Liver (tissue), 9 donors: ENCODE measurements around the gene STK33. TPM values are rescaled to one million over a fixed set of nuclear protein-coding genes. Genes with fewer than 3 reads are reported as not detected.

Experiments
- DNase-seq: peaks from one replicate; pipeline ENCODE4 v3.0.0-alpha.2; 2017; ENCODE audit warnings: low spot score
- H3K27ac ChIP-seq, 2 donors: one replicate each; pipeline ENCODE4 v1.7.0; 2013; ENCODE audit warnings: inconsistent platforms in 2 of 2, low read length in 2 of 2, control low read depth in 1 of 2, low read depth in 1 of 2, mild to moderate bottlenecking in 1 of 2
- H3K27me3 ChIP-seq, 4 donors: one replicate each; pipeline versions ENCODE4 v1.6.1 to v1.7.0; 2013; ENCODE audit warnings: low read length in 3 of 4, inconsistent platforms in 1 of 4, mild to moderate bottlenecking in 1 of 4, moderate library complexity in 1 of 4; ENCODE audit not compliant: control insufficient read depth in 4 of 4, insufficient read depth in 4 of 4
- H3K36me3 ChIP-seq, 4 donors: one replicate each; pipeline versions ENCODE4 v1.6.1 to v1.7.0; 2013; ENCODE audit warnings: low read length in 3 of 4, mild to moderate bottlenecking in 3 of 4, low read depth in 1 of 4, moderate library complexity in 1 of 4; ENCODE audit not compliant: control insufficient read depth in 4 of 4, insufficient read depth in 3 of 4
- H3K4me1 ChIP-seq, 4 donors: one replicate each; pipeline versions ENCODE4 v1.6.1 to v1.7.0; 2013; ENCODE audit warnings: low read length in 3 of 4, mild to moderate bottlenecking in 3 of 4, moderate library complexity in 1 of 4; ENCODE audit not compliant: control insufficient read depth in 4 of 4, insufficient read depth in 4 of 4
- H3K4me3 ChIP-seq, 3 donors: one replicate each; pipeline versions ENCODE4 v1.6.1 to v1.7.0; 2013; ENCODE audit warnings: low read length in 3 of 3, control low read depth in 1 of 3, low read depth in 1 of 3, mild to moderate bottlenecking in 1 of 3
- H3K9ac ChIP-seq, 2 donors: one replicate each; pipeline ENCODE4 v1.7.0; 2013; ENCODE audit warnings: low read length in 2 of 2, mild to moderate bottlenecking in 2 of 2, moderate library complexity in 2 of 2, control low read depth in 1 of 2, low read depth in 1 of 2
- H3K9me3 ChIP-seq, 4 donors: one replicate each; pipeline versions ENCODE4 v1.6.1 to v1.7.0; 2013; ENCODE audit warnings: low read length in 3 of 4; ENCODE audit not compliant: control insufficient read depth in 4 of 4
- EGR1 ChIP-seq, 2 donors: IDR thresholded peaks; 2 replicates each; pipeline ENCODE4 v1.6.1; 2016 to 2018; ENCODE audit warnings: antibody characterized with exemption in 2 of 2, low read depth in 2 of 2
- FOXA1 ChIP-seq: IDR thresholded peaks from 2 replicates; pipeline ENCODE4 v1.6.1; 2016; ENCODE audit warnings: antibody characterized with exemption
- FOXA2 ChIP-seq: IDR thresholded peaks from 2 replicates; pipeline ENCODE4 v1.6.1; 2016; ENCODE audit warnings: antibody characterized with exemption
- GABPA ChIP-seq, 2 donors: IDR thresholded peaks in 1 of 2; conservative IDR thresholded peaks in 1 of 2; 2 replicates each; pipeline ENCODE4 v1.6.1; 2016; ENCODE audit warnings: antibody characterized with exemption in 2 of 2, mild to moderate bottlenecking in 1 of 2, moderate library complexity in 1 of 2
- HNF4A ChIP-seq, 2 donors: conservative IDR thresholded peaks; 2 replicates each; pipeline ENCODE4 v1.6.1; 2016; ENCODE audit warnings: antibody characterized with exemption in 2 of 2, mild to moderate bottlenecking in 2 of 2
- HNF4G ChIP-seq: IDR thresholded peaks from 2 replicates; pipeline ENCODE4 v1.6.1; 2016; ENCODE audit warnings: antibody characterized with exemption
- JUND ChIP-seq, 2 donors: IDR thresholded peaks; 2 replicates each; pipeline ENCODE4 v1.6.1; 2016; ENCODE audit warnings: antibody characterized with exemption in 2 of 2
- NR2F2 ChIP-seq: IDR thresholded peaks from 2 replicates; pipeline ENCODE4 v1.6.1; 2016; ENCODE audit warnings: antibody characterized with exemption
- RAD21 ChIP-seq, 2 donors: IDR thresholded peaks; 2 replicates each; pipeline ENCODE4 v1.6.1; 2016; ENCODE audit warnings: antibody characterized with exemption in 2 of 2, mild to moderate bottlenecking in 2 of 2
- RXRA ChIP-seq, 2 donors: IDR thresholded peaks; 2 replicates each; pipeline ENCODE4 v1.6.1; 2017 to 2018; ENCODE audit warnings: antibody characterized with exemption in 2 of 2, mild to moderate bottlenecking in 1 of 2
- SP1 ChIP-seq: IDR thresholded peaks from 2 replicates; pipeline ENCODE4 v1.6.1; 2018; ENCODE audit warnings: antibody characterized with exemption, mild to moderate bottlenecking
- TAF1 ChIP-seq: conservative IDR thresholded peaks from 2 replicates; pipeline ENCODE4 v1.6.1; 2016; ENCODE audit warnings: antibody characterized with exemption, mild to moderate bottlenecking
- YY1 ChIP-seq: IDR thresholded peaks from 2 replicates; pipeline ENCODE4 v1.6.1; 2016; ENCODE audit warnings: antibody characterized with exemption, mild to moderate bottlenecking
- WGBS: extraction: QIAGEN DNeasy Blood & Tissue Kit; methylation state at CpG from one replicate; pipeline ENCODE4 v1.1.7; 2013; 5-methylcytosine and 5-hydroxymethylcytosine counted together
- polyA plus RNA-seq, 2 donors: library from polyadenylated mRNA; stranded (reverse) in 1 of 2; unstranded in 1 of 2; fragments of 200-250 nt in 1 of 2; fragments of >200 nt in 1 of 2; fragmentation: Nextera tagmentation in 1 of 2; extraction: Ambion mirVana in 1 of 2; gene quantifications; one replicate each; pipeline versions ENCODE4 v1.2.1 to v1.2.3, GENCODE V29; 2013 to 2015
- total RNA-seq, 2 donors: library from RNA; depleted of rRNA; stranded (reverse); fragments of >200 nt; gene quantifications; one replicate each; pipeline ENCODE4 v1.2.3, GENCODE V29; 2014
- TF ChIP-seq, protein P1 (sequence below): fragments of 150-350 bp; IDR thresholded peaks from 2 replicates; pipeline ENCODE4 v1.5.1; 2017; ENCODE audit warnings: improper control_type of control experiment, low read depth, low read length; ENCODE audit not compliant: missing input control
- TF ChIP-seq, protein P2 (sequence below): IDR thresholded peaks from 2 replicates; pipeline ENCODE4 v1.6.1; 2016; ENCODE audit warnings: antibody characterized with exemption
- TF ChIP-seq, protein P3 (sequence below): IDR thresholded peaks from 2 replicates; pipeline ENCODE4 v1.6.1; 2016; ENCODE audit warnings: antibody characterized with exemption
- TF ChIP-seq, protein P4 (sequence below): IDR thresholded peaks from 2 replicates; pipeline ENCODE4 v1.6.1; 2016; ENCODE audit warnings: antibody characterized with exemption
- donor health status: healthy.
- donor health status: healthy.
- donor health status: healthy.
- donor health status: healthy.
- donor health status: healthy.

The STK33 gene
- total and polyA plus RNA-seq, 4 donors: 0.09 to 1.1 (median 0.52) TPM

DNA sequence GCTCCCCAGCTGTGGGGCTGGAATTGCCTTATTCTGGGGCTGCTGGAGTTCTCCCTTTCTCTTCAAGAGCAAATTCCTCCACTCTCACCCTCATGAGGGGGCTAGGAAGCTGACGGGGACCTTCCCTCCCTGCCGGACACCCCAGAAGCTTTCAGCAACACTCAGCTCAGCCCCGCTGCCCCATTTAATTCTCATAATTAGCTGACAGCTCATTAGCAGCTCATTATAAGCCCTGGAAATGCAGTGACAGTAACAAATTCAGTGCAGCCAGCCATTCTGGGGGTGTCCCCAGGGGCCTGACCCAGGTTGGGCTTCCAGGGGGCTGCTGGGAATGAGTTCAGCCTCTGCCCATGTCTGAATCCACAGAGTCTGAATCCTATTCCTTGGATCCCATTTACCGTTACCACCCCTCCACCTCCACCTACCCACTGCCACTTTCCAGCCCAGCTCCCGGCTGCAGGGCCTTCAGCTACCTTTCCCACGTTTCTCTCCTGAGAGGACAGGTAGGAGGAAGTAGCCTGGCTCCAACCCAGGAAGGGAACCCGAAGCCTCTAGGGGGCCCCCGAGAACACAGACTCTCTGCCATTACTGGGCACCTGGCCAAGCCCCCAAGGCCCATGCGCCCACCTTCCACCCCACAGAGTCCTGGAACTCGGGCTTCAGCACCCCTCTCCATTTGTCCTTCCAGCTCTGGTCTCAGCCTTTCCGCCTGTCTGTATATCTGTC lies 228.6 kb downstream of the STK33 start:
- peaks cover 0 to 3% (median 0%) of the 10 kb centered on the region in 4 donors for H3K4me1 ChIP-seq
- no peaks in the 10 kb centered on the region for H3K36me3 ChIP-seq
- no peaks in the 10 kb centered on the region for H3K27me3 ChIP-seq
- no peak overlapping the region for H3K4me3 ChIP-seq
- 74% methylated on average over 11 of the region's 11 CpGs for WGBS
- no peaks in the 10 kb centered on the region for H3K9me3 ChIP-seq
- H3K9ac ChIP-seq: no peak overlapping the region
- TF ChIP-seq, protein P1, sequence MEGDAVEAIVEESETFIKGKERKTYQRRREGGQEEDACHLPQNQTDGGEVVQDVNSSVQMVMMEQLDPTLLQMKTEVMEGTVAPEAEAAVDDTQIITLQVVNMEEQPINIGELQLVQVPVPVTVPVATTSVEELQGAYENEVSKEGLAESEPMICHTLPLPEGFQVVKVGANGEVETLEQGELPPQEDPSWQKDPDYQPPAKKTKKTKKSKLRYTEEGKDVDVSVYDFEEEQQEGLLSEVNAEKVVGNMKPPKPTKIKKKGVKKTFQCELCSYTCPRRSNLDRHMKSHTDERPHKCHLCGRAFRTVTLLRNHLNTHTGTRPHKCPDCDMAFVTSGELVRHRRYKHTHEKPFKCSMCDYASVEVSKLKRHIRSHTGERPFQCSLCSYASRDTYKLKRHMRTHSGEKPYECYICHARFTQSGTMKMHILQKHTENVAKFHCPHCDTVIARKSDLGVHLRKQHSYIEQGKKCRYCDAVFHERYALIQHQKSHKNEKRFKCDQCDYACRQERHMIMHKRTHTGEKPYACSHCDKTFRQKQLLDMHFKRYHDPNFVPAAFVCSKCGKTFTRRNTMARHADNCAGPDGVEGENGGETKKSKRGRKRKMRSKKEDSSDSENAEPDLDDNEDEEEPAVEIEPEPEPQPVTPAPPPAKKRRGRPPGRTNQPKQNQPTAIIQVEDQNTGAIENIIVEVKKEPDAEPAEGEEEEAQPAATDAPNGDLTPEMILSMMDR: no peak
- TF ChIP-seq JUND (IDR thresholded peaks at IDR 0.05): no peak
- no peak for TF ChIP-seq RXRA (IDR thresholded peaks at IDR 0.05)
- no peak for TF ChIP-seq HNF4A (conservative IDR thresholded peaks at IDR 0.05)
- TF ChIP-seq EGR1 (IDR thresholded peaks at IDR 0.05; ENCODE audit: low read depth in 2 of 2): no peak
- TF ChIP-seq, protein P2, sequence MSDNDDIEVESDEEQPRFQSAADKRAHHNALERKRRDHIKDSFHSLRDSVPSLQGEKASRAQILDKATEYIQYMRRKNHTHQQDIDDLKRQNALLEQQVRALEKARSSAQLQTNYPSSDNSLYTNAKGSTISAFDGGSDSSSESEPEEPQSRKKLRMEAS: no peak
- TF ChIP-seq FOXA1: no peak
- no peak for TF ChIP-seq TAF1
- no peak for TF ChIP-seq NR2F2
- TF ChIP-seq HNF4G: no peak
- TF ChIP-seq YY1: no peak
- TF ChIP-seq, protein P3, sequence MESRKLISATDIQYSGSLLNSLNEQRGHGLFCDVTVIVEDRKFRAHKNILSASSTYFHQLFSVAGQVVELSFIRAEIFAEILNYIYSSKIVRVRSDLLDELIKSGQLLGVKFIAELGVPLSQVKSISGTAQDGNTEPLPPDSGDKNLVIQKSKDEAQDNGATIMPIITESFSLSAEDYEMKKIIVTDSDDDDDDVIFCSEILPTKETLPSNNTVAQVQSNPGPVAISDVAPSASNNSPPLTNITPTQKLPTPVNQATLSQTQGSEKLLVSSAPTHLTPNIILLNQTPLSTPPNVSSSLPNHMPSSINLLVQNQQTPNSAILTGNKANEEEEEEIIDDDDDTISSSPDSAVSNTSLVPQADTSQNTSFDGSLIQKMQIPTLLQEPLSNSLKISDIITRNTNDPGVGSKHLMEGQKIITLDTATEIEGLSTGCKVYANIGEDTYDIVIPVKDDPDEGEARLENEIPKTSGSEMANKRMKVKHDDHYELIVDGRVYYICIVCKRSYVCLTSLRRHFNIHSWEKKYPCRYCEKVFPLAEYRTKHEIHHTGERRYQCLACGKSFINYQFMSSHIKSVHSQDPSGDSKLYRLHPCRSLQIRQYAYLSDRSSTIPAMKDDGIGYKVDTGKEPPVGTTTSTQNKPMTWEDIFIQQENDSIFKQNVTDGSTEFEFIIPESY: no peak
- TF ChIP-seq RAD21 (IDR thresholded peaks at IDR 0.05): no peak
- no peak for TF ChIP-seq FOXA2
- TF ChIP-seq SP1: no peak
- H3K27ac ChIP-seq: no peak overlapping the region
- DNase-seq: no peak

DNA sequence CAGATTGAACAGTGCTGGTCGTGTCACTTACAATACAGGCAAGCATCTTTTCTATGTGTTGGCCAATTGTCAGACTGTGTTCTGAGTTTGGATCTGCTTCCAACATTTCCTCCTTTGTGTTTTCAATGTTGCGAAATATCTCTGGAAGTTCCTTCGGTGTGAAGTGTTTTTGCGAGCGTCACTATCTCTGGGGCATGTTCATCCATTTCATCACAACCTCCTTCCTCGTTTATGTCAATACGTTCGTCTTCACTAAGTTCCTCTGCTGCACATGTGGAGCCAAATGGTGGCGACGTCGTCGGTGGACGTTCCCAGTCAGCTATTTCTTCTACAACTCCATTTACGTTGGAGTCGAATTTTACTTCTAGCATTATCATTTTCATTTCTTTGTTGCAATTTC lies 230.1 kb downstream of the STK33 start:
- no peaks in the 10 kb centered on the region for H3K9me3 ChIP-seq
- no peak for DNase-seq
- no peak overlapping the region for H3K4me3 ChIP-seq
- TF ChIP-seq TAF1 (no peak), NR2F2 (no peak), EGR1 (IDR thresholded peaks at IDR 0.05; ENCODE audit: low read depth in 2 of 2) (no peak), RXRA (IDR thresholded peaks at IDR 0.05) (no peak), GABPA (IDR thresholded peaks at IDR 0.05 in 1 of 2, conservative IDR thresholded peaks at IDR 0.05 in 1 of 2) (no peak)
- TF ChIP-seq, protein P4, sequence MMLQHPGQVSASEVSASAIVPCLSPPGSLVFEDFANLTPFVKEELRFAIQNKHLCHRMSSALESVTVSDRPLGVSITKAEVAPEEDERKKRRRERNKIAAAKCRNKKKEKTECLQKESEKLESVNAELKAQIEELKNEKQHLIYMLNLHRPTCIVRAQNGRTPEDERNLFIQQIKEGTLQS: no peak
- TF ChIP-seq, protein P3: no peak
- TF ChIP-seq, protein P1: no peak
- H3K27ac ChIP-seq: no peak overlapping the region
- H3K9ac ChIP-seq: no peak overlapping the region
- H3K27me3 ChIP-seq: no peaks in the 10 kb centered on the region
- WGBS: 80% methylated on average over 15 of the region's 15 CpGs
- peaks cover 0 to 3% (median 0%) of the 10 kb centered on the region in 4 donors for H3K4me1 ChIP-seq
- no peaks in the 10 kb centered on the region for H3K36me3 ChIP-seq
